COLO829 (cell line): ENCODE results near the gene STAG1.
A peak's percentile ranks its signal among the peaks of the same experiment; 100 is the strongest.
"Not testable (repeated sequence)": the region's sequence is repeated elsewhere in the genome, so short reads cannot be mapped to it uniquely, and the experiment has no call there.

ENCODE experiments used
- DNase-seq: peaks from one replicate; pipeline ENCODE4 v3.0.0; 2012; ENCODE audit warnings: low spot score

STAG1 gene

DNA sequence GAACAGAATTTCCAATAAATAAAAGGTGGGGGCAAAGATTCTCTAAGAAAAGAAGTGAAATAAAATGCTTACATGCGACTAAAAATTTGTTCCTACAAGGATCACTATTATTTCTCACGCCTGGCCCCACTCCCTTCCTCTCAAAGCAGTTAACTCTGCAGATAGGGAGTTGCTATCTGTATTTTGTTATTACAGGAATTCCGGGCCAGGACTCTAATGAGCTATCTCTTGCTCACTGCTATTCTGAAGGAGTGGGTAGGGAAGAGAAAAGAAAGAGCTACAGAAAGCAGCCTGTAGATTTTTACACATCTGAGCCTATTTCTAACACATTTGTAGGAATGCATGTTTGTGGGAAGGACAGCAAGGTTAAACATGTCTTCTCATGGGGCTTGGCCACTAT is 361.6 kb downstream of the STAG1 start:
- DNase-seq = no peak

DNA sequence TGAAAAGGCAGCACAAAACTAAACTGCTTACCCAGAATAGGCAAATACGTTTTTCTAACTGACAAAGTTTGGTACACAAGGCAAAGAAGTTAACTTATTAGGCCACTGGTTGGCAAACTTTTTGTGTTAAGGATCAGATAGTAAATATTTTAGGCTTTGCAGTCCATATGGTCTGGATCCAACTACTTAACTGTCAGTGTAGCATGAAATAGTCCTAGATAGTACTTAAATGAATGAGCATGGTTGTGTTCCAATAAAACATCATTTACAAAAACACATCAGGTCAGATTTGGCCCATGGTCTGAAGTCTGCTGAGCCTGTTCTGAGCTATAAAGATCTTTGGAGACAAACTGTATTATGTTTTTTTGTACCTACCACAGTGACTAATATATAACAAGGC is 365.1 kb downstream of the STAG1 start:
- no peak for DNase-seq

DNA sequence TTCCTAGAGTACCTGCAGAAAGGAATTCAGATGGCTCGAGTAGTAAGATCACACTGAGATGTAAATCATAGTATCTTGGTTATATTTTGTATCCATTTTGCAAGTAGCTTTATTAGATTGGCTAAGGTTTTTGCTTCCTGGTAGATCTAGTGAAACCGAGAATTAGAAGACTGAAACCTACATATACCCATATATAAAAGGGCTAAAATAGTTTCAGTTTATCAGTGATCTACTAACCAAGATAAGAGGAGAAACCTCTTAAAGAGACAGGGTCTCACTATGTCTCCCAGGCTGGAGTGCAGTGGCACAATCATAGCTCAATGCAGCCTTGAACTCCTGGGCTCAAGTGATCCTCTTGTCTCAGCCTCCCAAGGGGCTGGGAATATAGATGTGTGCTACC is 366.7 kb downstream of the STAG1 start:
- DNase-seq = no peak

DNA sequence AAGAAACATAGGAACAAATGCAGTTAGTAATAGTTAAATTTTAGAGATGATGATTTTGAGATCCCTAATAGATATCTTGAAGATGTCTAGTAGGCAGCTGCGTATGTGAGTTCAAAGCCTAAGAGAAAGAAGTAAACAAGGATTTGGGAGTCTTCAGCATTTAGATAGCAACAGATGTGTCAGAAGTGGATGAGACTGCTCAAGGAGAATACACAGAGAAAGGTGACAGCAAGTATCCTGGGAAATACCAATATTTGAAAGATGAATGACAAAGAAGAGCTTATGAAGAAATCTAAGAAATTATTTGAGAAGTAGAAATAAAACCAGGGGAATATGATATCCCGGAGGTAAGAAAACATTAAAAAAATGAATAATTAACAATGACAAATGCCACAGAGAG is 371.1 kb downstream of the STAG1 start:
- DNase-seq = no peak

DNA sequence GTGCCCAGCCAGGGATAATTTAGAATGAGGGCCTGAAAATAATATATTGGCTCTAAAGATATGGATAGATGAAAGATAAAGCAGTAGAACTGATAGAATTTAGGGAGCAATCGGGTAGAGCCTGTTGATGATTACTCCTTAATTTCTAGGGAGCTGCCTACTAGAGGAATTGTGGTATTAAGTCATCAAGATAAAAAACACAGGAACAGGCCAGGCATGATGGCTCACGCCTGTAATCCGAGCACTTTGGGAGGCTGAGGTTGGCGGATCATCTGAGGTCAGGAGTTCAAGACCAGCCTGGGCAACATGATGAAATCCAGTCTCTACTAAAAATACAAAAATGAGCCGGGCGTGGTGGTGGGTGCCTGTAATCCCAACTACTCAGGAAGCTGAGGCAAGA is 371.6 kb downstream of the STAG1 start:
- DNase-seq = no peak

DNA sequence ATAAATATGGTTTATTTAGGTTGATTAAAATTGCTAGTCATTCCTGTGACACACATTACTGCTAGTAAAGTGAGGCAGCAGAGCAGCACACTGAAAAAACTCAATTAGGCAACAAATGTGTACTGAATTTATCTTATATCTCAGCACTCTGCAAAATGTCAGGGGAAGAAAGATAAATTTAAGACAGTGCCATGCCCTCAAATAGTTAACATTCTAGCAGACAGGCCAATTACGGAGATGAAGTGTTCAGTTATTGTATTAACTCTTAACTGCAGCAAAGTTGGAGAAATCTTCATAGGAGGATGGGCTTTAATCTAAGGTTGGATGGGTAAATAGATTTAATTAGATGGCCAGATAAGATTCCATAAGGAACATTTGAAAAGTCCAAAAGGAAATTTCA is 374.2 kb downstream of the STAG1 start:
- no peak for DNase-seq

DNA sequence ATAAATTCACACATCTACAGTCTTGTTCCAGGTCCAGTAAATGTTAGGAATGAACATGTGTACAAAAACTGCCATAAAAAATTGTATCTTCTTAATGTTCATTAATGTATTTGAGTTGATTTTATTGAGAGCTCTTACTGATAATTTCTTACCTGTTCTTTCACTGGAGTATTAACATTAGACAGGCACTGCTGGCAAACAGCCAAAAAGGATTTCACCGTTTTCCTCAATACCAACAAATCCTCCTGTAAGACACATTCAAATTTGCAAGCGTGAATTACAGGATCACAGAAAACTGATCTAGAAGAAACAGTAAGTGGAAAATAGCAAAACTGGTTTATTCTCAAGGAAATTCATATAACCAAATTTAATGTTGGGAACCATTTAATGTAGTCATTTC is 374.7 kb downstream of the STAG1 start:
- no peak for DNase-seq

DNA sequence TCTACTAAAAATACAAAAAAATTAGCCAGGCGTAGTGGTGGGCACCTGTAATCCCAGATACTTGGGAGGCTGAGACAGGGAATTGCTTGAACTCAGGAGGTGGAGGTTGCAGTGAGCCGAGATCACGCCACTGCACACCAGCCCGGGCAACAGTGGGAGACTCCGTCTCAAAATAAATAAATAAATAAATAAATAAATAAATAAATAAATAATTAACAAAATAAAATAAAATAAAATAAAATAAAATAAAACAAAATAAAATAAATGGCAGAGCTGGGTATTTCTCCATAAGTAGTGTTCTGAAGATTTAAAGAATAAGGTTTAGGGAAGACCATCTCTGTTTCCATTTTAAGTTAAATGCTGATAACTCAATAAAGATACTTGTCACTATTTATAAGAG is 376.4 kb downstream of the STAG1 start:
- not testable (repeated sequence) for DNase-seq

DNA sequence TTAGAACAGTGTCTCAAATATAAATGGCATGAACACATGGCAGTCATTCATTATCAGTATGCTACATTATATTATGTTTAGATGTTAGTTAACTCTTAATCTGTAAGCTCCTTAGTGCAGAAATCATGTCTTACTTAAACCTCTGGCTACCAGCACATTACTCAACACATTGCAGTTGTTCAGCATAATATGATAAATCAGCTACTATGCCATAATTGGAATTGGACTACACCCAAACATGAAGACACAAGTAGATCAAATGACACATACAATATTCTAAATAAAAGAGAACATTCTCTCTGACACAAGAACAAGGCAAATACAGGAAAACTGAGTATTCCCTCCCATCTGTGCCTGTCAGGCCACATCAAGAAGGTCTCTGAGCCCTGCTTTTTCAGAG is 385.9 kb downstream of the STAG1 start:
- no peak for DNase-seq

DNA sequence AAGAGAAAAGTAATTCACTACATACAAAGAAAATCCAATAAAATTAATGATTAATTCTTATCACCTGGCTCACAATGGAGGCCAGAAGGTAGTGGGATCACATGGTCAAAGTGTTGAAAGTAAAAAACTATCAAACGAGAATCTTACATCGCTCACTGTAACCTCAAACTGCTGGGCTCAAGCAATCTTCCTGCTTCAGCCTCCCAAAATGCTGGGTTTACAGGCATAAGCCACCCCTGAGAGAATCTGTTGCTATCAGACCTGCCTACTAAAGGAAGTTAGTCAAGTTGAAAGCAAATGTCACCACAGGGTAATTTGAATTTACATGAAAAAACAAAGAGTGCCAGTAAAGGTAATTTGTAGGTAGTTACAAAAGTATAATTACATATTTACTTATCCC is 398.7 kb downstream of the STAG1 start:
- DNase-seq = no peak

DNA sequence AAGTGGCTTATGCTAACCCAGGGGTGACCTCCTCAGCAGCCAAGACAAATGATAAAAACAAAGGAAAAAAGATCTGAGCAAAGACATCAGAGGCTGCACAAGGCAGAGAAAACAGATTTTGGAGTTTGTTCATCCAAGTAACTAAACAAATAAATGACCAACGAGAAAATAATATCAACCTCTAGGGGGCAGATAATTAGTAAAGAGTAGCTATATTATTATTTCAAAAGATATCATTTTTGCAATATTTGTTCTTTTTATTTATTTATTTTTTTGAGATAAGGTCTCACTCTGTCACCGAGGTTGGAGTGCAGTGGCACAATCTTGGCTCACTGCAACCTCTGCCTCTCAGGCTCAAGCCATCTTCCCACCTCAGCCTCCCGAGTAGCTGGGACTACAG is 400.3 kb downstream of the STAG1 start:
- no peak for DNase-seq

DNA sequence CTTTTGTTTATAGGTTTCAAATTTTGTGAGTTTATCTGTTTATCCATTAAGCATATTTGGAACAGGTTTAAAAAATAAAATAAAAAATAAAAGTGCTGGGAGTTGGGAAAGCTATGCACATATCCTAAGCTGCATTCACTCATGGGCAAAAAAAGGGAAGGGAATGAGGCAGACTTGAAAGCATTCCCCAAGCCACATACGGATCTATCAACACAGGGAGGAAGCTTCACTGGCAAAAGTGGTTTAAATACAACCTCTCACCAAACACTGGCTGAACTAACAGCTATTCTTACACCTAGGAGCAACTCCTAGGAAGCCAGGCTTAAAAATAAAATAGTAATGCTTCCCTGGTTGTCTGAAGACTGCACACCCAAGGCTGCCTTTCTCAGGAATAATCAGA is 400.8 kb downstream of the STAG1 start:
- DNase-seq = no peak

DNA sequence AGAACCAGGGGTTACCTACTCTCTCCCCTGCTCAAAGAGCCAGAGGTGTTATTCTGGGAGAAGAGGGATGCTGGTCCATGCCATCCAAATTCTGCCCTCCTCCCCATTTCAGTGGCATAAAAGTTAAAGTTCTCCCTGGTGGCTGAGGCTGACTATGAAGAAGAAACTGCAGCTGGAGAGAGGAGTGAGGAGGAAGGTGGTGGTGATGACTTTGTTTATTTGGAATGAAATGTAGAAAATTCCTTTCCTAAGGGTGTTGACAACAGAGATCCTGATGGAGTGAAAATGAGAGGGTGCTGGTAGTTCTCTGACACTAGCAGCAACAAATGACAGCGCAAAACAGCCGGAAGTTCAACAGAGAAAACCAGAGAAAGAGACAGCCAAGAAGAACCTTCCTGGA is 401.6 kb downstream of the STAG1 start:
- DNase-seq = no peak

DNA sequence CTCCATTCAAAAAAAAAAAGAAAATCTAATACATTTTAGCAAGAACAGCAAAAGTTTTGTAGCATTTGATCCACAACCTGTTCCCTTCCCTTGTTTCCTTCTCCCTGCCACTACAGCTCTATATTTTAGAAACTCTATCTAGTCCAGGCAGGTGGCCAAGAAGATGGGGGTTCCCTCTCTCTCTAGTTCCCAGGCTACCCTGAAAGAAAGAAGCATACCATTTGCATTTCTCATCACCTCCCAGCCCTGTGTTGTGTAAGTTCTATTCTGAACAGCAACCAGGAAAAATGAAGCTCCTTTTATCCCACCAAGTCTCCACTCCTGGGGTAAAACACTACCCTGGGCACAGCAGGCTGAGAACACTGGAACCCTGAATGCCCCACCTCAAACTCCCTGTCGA is 402.0 kb downstream of the STAG1 start:
- DNase-seq = no peak

DNA sequence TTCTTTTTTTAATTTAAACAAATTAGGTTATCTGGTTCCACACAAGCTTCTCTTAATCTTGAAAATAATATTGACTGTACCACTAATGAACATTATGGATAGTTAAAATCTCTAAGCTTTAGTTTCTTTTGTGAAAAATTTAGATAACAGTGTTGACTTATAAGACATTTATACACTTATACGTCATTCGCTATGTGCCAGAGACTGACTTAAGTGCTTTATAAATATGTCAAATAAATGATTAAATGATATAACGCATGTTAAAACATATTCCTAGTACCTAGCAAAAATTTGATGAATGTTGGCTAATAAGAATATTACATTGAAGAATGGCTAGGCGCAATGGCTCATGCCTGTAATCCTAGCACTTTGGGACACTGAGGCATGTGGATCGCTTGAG is 405.7 kb downstream of the STAG1 start:
- DNase-seq = no peak

DNA sequence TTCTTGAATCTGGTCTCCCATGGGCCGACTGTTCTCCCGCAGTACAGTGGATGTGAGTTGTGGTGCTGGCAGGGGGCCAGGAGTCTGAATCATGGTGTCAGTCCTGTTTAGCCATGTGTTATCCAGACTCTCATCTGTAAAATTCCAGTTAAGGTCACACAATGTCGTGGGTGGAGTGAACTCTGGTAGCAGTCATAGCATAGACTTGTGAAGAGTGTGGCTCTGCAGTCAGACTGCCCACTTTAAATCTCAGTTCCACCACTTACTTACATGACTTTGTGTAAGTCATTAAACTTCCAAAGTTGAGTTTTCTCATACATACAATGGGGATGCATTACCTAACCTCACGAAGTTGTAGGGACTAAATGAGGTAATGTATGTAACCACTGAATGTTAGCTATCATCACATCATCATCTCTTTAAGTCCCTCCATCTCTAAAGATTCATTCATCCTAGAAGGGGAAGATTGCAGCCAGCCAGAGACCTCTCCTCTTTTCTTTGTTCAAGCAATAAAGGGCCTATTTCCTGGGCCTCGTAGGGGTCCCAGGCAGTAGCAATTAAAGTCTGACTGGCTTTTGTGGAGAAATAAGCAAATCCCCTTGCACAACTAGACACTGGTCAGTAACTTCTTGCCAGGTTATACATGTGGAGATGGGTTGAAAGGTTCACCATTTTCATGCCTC is 408.2 kb downstream of the STAG1 start:
- peak; percentile 64 for DNase-seq

DNA sequence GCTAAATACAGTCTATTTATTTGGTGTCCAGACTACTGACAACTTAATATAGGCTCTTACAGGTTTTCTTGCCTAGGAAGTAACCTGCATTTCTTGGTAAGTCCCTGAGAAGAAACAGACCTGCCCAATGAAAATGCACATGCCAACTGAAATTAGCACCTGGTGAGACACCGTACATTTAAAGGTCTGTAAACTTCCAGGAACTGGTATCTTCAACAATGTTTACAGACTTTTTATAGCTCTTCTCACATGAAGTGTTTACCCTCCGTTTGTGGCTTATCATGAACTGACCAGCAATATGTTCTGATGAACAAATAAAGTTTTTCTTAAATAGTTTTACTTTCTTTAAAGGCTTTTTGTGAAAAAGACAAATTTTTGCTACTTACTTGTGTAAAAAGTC is 408.7 kb downstream of the STAG1 start:
- no peak for DNase-seq

DNA sequence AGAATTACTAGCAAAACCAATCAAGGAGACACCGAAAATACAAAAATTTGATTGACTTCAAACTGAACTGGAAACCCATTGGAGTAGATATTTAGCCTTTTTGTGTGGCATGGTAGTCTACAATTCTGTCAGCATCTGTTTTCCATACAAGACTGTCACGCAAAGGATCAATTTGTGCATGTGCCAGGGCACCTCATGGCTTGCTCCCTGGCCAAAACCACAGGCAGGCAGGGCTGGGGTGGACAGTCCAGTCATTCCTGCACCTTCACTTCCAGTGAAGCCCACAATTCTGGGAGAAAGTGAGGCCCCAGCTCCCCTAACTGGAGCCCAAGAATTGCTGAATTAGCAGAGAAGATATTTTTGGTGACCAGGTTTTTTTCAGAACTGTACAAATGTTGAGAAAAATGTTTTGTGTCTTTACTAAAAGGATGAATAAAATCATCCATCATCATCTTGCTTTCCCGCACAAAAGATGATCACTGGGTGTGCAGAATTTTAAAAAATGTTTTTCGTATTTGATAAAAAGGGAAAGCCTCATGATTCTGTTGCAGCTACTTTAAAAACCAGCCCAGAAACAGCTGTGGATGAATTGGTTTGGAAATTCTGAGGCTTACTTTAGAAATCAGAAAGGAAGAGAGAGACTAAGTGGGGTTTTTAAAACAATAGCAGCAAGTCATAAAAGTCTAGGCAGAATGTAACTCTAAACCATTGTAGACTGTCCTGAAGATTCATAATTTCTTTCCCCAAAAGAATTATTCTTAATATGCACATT is 415.7 kb downstream of the STAG1 start:
- no peak for DNase-seq

DNA sequence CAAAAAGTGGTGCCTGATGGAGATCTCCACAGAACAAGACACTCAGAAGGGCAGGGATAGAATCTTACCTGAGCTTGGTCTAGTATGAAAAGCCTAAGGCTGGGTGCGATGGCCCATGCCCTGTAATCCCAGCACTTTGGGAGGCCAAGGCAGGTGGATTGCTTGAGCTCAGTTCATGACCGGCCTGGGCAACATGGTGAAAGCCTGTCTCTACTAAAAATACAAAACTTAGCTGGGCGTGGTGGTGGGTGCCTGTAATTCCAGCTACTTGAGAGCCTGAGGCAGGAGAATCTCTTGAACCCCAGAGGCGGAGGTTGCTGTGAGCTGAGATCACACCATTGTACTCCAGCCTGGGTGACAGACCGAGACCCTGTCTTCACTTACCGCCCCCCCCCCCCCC is 417.5 kb downstream of the STAG1 start:
- DNase-seq = not testable (repeated sequence)

DNA sequence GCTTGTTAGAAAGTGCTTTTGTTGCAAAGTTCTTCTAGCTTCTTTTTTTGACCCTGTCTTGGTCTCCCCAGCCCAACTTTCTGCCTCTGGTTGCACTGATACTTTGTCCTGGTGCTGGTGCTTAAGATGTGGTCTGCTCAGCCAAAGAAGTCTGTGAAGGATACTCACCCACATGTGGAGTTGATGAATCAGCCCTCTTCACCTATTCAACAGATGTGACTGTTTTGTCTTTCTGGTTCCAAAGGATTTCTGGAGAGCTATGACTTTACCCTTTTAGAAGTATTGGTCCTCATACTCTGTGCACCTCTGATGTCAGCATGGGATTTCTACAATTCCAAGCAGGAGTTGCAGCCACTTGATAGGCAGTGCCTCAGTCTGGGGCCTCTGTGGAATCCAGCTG is 418.0 kb downstream of the STAG1 start:
- no peak for DNase-seq

DNA sequence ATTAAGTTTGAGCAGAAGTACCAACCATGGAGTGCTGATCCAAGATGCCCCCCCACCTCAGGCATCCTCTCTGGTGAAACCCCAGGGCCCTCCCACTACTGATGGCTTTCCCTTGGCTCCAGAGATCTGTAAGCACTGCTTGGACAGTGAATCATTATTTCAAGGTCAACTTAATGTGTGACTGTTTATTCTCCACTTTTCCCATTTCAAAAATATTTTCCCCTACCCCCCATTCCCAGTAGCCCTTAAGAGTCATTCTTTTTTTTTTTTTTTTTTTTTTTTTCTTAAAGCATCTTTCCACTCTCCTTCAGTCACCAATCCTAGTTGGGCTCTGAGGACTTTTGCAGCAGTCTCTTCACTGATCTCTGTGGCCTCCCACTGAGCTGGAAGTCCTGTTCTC is 419.4 kb downstream of the STAG1 start:
- no peak for DNase-seq

DNA sequence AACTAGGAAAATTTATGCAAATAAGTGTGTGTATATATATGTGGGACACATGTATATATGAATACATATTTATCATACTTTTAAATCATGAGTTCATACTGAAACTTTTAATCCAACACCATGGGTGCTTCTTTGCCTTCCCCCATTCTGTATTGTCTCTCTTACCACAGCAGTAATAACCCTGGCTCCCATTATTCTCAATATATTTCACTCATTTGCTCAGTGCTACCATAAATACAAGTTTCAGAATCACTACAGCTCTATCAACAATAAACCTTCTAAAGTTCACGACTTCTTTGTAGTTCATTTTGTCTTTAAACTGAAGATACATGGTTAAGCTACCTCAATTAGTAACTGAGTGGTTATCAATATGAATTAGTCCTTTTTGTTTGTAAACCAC is 419.9 kb downstream of the STAG1 start:
- DNase-seq = no peak

DNA sequence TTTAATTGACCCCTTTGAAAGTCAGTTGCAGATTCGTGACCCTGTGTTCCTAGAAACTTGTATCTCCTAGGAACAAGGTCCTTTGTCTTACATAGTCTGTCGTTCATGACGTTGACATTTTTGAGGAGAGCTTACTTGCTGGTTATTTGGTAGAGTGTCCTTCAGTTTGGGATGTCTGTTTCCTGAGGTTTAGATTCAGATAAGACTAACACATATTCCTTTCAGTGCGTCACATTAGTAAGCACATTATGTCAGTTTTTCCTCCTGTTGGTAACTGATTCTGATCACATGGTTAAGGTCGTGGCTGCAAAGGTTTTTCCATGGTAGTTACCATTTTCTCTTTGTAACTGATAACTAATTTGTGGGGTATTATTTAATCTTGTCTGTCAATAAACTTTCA is 421.3 kb downstream of the STAG1 start:
- DNase-seq = no peak

DNA sequence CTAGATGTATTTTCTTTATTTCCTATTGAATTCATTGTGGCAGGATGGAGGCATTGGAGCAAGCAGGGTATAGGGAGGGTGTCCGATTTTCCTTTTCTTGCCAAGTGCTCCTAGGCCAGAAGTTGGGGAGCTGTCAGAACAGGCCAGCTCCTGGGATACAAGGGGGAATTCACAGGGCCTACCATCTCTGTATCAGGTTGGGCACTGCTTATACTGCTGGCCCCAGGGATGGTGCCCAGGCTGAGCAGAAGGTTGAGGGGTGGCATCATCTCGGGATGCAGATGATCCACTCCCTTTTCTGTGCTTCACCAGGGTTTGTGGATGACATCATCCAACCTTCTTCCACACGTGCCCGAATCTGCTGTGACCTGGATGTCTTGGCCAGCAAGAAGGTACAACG is 422.6 kb downstream of the STAG1 start:
- no peak for DNase-seq
